ENCODE results near the gene WSB2.
"Not testable (repeated sequence)": the region's sequence is repeated elsewhere in the genome, so short reads cannot be mapped to it uniquely, and the experiment has no call there.

WSB2 gene

GRCh38 chr12:118061011-118061872 is at the start of gene WSB2:
WSB2 (minus strand) TSS chr12:118061179; CDS start chr12:118061048, 131 bp downstream.
- peak; percentile 48 for DNase-seq

GRCh38 chr12:118109088-118109487 is 48.1 kb upstream of the WSB2 start:
- no peak for DNase-seq

- DNase-seq: no peak
Observed at GRCh38 chr12:118107694-118108093, 46.7 kb upstream of the WSB2 start.

DNA sequence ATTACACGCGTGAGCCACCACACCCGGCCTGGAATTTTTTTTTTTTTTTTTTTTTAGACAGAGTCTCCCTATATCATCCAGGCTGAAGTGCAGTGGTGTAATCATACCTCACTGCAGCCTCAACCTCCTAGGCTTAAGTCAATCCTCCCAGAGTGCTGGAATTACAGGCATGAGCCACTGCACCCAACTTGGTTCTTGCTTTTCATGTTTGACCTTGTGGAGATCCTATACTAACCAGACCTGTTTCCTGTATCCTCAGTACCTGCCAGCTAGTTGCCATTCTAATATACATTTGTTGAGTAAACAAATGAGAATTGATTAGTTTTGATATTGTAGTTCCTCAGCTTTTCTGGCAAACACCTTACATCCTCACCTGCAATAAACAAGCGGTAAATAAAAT is 46.0 kb upstream of the WSB2 start:
- DNase-seq: no peak

DNA sequence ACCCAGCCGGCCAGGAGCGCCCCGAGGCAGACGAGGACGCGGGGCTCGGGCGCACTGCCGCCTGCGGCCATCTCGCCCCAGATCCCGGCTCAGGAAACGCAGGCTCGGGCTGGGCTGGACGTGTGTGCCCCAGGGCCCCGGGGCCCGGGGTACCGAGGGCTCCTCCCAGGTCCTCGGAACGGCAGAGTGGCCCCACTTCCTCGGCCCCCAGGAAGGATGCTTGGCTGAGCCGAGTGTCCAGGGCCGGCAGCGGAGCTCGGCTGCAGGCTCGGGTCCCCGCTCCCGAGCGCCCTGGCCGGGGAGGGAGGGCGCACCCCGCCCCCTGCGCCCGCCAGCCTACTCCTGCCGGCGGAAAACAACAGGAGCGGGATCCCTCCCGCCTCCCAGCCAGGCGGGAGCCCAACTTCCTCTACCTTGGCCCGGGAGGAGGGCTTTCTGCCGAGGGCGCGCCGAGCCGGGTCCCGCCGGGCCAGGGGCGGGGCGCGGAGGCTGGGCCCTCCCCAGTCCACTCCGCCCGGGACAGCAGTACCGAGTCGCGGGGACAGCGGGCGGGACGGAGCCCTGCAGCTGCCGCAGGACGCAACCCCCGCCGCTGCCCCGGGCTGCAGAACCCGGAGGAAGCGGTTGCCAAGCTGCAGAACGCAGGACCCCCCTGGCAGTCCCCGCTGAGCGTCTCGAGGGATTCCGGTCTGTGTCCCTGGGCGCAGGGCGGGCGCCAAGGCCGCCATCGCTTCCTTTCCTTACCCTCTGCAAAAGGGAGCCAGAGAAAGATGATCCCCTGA is 42.8 kb upstream of the WSB2 start, which contains the start of gene VSIG10:
Gene VSIG10 (minus strand): TSS at position 411 of the 782 bp plus-strand sequence. CDS start 340 bp downstream, at position 71.
- DNase-seq: peak; percentile 64

- DNase-seq: peak; percentile 2
Observed at GRCh38 chr12:118103201-118103600, 42.2 kb upstream of the WSB2 start.

DNA sequence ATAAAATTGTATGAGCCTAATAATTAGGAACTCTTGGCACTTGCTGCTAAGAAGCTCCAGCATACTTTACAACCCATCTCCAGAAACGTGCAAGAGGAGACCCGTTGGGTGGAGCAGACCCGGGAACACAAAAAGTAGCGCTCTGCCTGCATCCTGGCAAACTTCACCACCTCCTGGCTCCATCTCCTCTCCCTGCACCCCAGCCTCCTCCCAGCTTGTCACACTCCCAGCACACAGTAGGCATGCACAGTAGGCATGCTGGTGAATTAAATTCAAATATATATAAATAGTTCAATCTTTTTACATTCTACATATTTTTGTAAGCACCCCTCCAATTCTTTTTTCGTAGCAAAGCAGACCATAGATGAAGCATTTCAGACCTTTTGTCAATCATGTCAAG is 41.6 kb upstream of the WSB2 start:
- no peak for DNase-seq

- no peak for DNase-seq
Observed at GRCh38 chr12:118102070-118102469, 41.1 kb upstream of the WSB2 start.

DNA sequence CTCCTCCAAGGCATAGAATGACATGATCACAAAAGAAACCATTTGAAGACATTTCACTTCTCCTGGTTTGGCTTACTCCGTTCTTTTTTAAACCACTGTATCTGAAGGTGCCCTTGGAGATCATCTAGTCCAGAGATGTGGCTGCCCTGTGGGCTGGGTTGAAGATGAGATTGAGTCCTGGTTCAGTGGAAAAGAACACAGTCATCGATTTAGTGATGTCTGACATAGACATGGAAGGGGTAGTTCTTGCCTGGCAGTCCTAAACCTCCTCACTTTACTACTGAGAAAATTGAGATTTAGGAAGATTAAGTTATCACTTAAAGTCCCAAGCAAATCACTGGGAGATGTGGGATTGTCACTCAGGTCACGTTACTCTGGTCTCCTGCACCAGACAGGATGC is 40.1 kb upstream of the WSB2 start:
- DNase-seq: no peak

GRCh38 chr12:118098911-118099671 is 38.1 kb upstream of the WSB2 start:
- no peak for DNase-seq

DNA sequence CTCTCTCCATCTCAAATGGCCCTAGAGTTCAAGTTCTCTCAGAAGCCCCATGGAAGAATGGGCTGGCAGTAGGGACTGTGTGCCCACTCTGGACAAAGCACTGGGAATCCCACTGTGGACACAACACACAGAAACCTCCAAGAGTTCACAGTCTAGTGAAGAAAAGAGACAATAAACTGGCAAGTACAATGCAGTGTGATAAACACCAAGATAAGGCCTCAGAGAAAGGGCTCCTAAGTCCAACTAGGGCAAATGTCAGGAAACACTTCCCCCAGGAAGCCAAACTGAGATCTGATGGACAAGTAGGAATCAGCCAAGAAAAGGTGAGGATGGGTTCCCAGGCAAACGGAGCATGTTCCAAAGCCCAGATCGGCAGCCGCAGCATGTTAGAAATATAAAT is 37.4 kb upstream of the WSB2 start:
- no peak for DNase-seq

GRCh38 chr12:118094039-118094438 is 33.1 kb upstream of the WSB2 start:
- DNase-seq: no peak

- DNase-seq: no peak
Observed at GRCh38 chr12:118089782-118090181, 28.8 kb upstream of the WSB2 start.

DNA sequence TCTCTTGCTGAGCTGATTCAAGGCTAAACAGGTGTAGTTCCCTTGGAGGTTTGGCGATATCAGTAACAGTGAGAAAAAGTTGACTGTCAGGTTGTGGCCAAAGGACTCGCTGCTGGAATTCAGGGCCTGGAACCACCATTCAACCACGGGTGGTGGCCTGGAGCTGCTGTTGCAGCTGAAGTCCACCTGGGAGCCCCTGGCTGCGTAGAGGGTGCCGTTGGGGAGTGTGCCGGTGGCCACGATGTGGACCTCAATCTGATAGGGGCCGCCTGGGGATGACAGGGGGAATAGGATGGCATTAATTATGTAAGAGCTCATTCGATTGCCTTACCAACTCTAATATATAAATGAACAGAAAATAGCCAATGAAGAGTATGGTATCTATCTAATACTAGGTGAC is 21.2 kb upstream of the WSB2 start:
- no peak for DNase-seq

DNA sequence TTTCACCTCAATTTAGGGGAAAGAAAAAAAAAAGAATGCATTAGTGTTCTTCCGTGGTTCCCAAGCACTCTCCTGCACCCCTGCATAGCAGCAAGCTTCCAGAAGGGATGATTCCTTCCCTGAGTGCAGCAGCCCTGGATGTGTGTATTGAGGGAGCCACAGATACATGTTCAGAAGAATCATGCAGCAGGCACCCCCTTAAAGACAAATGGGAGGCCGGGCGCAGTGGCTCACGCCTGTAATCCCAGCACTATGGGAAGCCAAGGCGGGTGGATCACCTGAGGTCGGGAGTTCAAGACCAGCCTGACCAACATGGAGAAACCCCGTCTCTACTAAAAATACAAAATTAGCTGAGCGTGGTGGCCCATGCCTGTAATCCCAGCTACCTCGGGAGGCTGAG is 20.5 kb upstream of the WSB2 start:
- not testable (repeated sequence) for DNase-seq

DNA sequence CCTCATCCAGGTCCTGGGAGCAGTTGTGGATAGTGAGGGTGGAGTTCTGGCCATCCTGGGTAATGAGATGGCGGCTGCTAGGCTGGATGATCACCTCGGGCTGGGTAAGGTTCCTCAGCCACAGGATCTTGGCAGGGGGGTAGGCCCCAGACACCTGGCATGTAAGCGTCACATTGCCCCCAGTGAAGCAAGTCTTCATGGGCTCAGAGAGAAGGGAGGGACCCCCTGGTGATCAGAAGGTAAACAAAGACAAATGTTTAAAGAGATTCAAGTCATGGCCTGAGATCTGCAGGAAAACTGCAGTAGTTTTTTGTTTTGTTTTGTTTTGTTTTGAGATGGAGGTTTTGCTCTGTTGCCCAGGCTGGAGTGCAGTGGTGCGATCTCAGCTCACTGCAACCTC is 12.8 kb upstream of the WSB2 start:
- DNase-seq: no peak

GRCh38 chr12:118070650-118071049 is 9.7 kb upstream of the WSB2 start:
- no peak for DNase-seq

DNA sequence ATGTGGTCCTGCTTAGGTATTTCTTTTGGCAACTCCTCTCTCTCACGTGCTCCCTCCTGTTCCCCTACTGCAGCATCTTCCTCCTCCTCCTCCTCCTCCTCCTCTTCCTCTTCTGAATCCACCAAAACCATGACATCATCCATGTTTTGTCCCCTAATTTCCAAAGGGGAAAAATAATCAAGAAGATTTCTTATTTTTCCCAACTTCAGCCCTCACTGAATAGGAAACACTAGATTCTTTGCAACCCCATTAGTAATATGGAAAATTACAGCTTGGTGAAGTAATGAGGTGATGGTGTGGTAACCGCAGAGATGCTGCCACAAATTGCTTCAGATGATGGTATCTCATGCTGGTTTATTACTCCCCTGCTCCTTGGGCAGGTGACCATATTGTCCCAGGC is 7.5 kb upstream of the WSB2 start:
- no peak for DNase-seq

DNA sequence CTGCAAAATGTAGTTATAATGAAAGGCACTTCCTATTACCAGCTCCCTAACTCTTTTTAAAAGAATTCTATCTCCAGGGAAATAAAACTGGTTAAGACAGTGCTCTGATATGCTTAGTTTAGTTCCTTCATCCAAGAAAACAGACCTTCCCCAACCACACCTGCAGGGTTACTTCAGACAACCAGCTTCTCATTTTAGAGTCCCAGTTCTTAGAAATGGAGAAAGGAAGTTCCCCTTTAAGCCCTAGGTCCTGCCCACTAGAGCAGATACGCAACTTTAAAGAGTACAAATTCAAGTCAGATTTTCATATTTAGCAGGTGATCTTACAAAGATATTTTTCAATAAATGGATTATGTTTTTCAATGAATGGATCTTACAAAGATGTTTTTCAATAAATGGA is 4.4 kb upstream of the WSB2 start:
- no peak for DNase-seq

DNA sequence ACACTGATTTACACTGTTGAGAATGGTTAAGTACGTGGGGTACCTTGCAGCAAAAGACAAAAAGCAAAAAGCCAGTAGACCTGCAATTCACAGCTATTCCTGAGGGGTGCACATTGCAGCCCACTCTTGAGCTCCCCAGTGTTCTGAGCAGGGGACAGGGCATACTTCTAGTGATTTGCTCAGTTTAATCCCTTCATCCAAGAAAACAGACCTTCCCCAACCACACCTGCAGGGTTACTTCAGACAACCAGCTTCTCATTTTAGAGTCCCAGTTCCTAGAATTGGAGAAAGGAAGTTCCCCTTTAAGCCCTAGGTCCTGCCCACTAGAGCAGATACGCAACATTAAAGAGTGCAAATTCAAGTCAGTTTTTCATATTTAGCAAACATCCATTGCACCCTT is 3.6 kb upstream of the WSB2 start:
- no peak for DNase-seq

- no peak for DNase-seq
Observed at GRCh38 chr12:118063576-118064391, 2.8 kb upstream of the WSB2 start.

All from HCEC 1CT (cell line).